SK-N-SH (cell line): ENCODE results near the gene MBTPS1.

ENCODE experiments used
- JUND ChIP-seq: IDR thresholded peaks from 2 replicates; pipeline ENCODE4 v1.4.0; 2012
- POLR2AphosphoS5 ChIP-seq: IDR thresholded peaks from 2 replicates; pipeline ENCODE4 v1.6.1; 2012; ENCODE audit warnings: low read depth, low read length
- RXRA ChIP-seq: IDR thresholded peaks from 2 replicates; pipeline ENCODE4 v1.4.0; 2012; ENCODE audit warnings: low read depth, mild to moderate bottlenecking, borderline replicate concordance
- TAF1 ChIP-seq: IDR thresholded peaks from 2 replicates; pipeline ENCODE4 v1.6.1; 2012; ENCODE audit warnings: low read depth, mild to moderate bottlenecking, low read length, moderate library complexity, borderline replicate concordance
- TF ChIP-seq, protein P1 (sequence below): fragments of 200-600 bp; sonication (generic); IDR thresholded peaks from 2 replicates; pipeline ENCODE4 v1.6.1; 2017; ENCODE audit warnings: antibody characterized with exemption, mild to moderate bottlenecking, moderate library complexity
- TF ChIP-seq, protein P2 (sequence below): IDR thresholded peaks from 2 replicates; pipeline ENCODE4 v1.4.0; 2012; ENCODE audit warnings: low read depth, borderline replicate concordance
- TF ChIP-seq, protein P3 (sequence below): IDR thresholded peaks from 2 replicates; pipeline ENCODE4 v1.6.1; 2012; ENCODE audit warnings: mild to moderate bottlenecking, low read depth, low read length, moderate library complexity
- TF ChIP-seq, protein P4 (sequence below): IDR thresholded peaks from 2 replicates; pipeline ENCODE4 v1.4.0; 2012; ENCODE audit warnings: low read depth

DNA sequence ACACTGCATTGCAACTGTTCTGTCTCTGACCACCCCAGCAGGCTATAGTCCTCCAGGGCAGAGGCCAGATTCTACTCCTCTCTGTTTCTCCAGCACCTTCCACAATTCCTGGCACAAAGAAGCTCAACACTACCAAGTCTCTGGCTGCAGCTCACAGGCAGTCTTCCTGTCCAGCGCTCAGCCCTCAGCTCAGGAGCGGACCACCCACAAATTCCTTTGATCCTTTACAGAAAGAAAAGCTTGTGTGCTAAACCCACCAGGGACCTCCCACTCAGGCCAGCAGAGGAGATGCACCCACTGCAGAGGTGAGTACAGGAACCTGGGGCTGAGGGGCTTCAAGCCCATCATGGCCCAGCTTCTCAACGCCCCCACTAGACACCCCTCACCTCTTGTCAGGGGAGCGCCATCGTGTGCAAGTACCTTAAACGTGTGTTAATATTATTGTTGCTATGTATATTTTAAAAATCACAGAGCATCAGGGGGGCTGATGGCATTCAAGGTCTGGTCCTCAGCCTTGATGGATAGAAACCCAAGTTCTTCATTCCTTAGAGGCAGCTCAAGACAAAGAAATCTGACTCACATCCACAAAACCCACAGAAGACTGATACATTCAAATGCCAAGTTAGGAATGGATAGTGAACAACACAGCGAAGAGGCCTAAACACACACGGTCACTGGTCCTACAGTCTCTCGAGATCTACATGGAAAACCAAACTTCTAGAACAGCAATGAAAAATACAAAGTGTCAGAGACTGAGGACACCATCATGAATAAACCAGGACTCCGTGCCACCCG lies 19.8 kb upstream of the MBTPS1 start:
- TF ChIP-seq, protein P1, sequence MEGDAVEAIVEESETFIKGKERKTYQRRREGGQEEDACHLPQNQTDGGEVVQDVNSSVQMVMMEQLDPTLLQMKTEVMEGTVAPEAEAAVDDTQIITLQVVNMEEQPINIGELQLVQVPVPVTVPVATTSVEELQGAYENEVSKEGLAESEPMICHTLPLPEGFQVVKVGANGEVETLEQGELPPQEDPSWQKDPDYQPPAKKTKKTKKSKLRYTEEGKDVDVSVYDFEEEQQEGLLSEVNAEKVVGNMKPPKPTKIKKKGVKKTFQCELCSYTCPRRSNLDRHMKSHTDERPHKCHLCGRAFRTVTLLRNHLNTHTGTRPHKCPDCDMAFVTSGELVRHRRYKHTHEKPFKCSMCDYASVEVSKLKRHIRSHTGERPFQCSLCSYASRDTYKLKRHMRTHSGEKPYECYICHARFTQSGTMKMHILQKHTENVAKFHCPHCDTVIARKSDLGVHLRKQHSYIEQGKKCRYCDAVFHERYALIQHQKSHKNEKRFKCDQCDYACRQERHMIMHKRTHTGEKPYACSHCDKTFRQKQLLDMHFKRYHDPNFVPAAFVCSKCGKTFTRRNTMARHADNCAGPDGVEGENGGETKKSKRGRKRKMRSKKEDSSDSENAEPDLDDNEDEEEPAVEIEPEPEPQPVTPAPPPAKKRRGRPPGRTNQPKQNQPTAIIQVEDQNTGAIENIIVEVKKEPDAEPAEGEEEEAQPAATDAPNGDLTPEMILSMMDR = no peak
- TF ChIP-seq, protein P2, sequence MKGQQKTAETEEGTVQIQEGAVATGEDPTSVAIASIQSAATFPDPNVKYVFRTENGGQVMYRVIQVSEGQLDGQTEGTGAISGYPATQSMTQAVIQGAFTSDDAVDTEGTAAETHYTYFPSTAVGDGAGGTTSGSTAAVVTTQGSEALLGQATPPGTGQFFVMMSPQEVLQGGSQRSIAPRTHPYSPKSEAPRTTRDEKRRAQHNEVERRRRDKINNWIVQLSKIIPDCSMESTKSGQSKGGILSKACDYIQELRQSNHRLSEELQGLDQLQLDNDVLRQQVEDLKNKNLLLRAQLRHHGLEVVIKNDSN = no peak
- TF ChIP-seq JUND = no peak
- TF ChIP-seq, protein P3, sequence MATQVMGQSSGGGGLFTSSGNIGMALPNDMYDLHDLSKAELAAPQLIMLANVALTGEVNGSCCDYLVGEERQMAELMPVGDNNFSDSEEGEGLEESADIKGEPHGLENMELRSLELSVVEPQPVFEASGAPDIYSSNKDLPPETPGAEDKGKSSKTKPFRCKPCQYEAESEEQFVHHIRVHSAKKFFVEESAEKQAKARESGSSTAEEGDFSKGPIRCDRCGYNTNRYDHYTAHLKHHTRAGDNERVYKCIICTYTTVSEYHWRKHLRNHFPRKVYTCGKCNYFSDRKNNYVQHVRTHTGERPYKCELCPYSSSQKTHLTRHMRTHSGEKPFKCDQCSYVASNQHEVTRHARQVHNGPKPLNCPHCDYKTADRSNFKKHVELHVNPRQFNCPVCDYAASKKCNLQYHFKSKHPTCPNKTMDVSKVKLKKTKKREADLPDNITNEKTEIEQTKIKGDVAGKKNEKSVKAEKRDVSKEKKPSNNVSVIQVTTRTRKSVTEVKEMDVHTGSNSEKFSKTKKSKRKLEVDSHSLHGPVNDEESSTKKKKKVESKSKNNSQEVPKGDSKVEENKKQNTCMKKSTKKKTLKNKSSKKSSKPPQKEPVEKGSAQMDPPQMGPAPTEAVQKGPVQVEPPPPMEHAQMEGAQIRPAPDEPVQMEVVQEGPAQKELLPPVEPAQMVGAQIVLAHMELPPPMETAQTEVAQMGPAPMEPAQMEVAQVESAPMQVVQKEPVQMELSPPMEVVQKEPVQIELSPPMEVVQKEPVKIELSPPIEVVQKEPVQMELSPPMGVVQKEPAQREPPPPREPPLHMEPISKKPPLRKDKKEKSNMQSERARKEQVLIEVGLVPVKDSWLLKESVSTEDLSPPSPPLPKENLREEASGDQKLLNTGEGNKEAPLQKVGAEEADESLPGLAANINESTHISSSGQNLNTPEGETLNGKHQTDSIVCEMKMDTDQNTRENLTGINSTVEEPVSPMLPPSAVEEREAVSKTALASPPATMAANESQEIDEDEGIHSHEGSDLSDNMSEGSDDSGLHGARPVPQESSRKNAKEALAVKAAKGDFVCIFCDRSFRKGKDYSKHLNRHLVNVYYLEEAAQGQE = no peak
- no peak for TF ChIP-seq RXRA
- TF ChIP-seq POLR2AphosphoS5 = no peak
- TF ChIP-seq, protein P4, sequence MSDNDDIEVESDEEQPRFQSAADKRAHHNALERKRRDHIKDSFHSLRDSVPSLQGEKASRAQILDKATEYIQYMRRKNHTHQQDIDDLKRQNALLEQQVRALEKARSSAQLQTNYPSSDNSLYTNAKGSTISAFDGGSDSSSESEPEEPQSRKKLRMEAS = no peak
- no peak for TF ChIP-seq TAF1
